ENCODE measurements around the gene DDX51.

Gene DDX51

GRCh38 chr12:132179431-132180362 lies 35.6 kb upstream of the DDX51 start:
- no peak for DNase-seq (ENCODE audit: low read depth)

GRCh38 chr12:132178801-132179401 lies 34.8 kb upstream of the DDX51 start:
- DNase-seq (ENCODE audit: low read depth) = no peak

DNA sequence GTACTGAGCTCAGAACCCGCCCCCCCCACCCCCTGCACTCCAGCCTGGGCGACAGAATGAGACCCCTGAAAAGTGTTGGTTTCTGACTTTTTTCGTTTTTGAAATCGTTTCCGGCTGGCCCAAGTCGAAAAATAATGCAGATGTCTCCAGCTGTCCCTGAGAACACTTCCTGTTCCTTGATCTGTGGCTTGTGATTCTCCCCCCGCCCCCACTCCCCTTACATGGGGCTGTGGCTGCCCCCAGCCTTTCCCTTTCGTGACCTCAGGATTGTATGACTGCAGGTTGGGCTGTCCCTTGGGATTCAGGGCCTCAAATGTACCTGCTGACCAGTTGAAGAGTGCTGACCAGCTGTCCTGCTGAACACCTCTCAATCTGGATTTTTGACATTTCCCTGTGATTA lies 34.2 kb upstream of the DDX51 start:
- no peak for DNase-seq (ENCODE audit: low read depth)

DNA sequence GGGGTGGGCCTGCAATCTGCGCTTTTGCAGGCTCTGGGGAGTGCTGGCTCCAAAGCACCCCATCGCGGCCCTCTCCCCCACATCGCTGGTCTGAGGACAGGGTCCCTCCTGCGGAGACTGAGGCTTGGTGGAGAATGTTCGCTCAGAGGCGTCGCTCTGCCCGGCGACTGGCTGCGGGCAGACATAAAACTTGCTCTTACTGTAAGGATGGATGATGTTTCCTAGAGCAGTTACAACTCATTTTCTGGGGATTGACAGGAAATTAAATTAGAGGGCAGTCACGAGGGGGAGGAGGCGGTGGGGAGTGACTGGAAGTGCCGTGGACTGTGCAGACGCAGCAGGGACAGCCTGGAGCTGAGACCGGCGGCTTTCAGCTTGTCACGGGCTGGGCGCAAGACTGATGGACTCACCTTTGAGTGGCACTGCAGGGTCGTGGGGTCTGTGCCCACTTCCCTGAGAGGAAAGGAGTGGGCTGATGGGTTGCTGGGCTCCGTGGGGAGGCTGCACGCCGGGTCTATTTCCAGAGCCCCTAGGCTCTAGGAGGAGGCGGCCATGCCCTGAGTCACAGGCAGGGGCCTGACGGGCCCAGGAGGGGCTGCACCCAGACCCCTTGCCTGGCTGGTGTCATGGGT lies 32.9 kb upstream of the DDX51 start:
- no peak for DNase-seq (ENCODE audit: low read depth)

DNA sequence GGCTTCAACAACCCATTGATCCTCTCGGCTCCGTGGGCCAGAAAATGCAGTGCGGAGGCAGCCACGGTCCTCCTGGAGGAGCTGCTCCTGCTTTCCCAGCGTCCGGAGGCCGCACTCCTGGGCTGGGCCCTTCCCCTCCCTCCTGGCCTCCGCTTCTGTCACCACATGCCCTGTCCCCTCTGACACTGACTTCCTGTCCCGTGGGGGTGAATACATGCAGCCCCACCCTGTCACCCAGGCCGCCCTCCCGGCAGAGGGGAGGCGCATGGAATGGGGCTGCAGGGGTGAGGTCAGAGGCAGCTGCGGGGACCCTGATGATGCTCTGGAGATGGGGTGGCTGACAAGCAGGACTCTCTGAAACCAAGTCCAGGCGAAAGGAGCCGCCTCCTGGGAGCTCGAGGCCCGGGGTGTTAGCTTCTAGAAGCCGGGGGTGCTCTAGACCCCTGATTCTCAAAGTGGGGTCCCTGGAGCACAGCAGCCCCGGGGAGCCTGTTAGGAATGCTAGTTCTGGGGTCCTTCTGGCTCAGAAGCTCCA lies 32.3 kb upstream of the DDX51 start:
- DNase-seq (ENCODE audit: low read depth) = no peak

DNA sequence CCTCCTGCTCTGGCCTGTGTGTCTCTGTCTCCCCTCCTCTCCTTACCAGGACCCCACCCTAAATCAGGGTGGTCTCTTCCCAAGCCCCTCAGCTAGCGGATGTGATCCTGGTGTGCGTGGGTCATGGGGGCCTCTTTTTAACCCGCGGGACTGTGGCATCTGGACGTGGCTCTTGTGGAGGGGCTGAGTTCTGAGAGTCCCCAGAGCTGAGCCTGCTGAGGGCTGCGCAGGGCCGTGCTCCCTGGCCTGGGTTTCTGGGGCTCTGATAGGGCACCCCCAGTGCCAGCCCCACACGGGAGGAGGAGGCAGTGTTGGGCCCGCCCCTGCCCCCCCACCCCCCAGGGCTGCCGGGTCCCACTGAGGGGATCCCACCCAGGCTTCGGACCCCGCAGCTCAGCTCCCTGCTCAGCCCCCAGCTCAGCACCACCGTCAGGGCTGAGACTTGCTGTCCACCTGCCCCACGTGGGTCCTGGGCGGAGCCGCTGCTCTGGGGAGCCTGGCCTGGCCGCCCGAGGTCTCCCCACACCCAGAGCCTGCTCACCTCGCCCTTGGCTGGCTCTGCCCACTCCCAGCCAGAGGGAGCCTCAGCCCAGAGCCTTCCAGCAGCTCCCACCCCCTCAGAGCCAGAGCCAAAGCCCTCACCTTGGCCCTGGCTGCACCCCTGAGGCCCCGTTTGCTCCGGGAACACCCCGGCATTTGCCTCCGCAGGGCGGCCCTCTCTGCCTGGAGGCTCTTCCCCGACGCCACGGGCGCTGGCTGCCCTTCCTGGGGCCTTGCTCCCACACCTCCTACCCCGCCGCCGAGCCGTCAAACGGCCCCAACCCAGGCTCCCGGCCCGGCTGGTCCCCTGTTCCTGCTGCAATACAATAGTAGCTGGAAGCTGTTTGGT lies 31.6 kb upstream of the DDX51 start:
- DNase-seq (ENCODE audit: low read depth) = no peak

DNA sequence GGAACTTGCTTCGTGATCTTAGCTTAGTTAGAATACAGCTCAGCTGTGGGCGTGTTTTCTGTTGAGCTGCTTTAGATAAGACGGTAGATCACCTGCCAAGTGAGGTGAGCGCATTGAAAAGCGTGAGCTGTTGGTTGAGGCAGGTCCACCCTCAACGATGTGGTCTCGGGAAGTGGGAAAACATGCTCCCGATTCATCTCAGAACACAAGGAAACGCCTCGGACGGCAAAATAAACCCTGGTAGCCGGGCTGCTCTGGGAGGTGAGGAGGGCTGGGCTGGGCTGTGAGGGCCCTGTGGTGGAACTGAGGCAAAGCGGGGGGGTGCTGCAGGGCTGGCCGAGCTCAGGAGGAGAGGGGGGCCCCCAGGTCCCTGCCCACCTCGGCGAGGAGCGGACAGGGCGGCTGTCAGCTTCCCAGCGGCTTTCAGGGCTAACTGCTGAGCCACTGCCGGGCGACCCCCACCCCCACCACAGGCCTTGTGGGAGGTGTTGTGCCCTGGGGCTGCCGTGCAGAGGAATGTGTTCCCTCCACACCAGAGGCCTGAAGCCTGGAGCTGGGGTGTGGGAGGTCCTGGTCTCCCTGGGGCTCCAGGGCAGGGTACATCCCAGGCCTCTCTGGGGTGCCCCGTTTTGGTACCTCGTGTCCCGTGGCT lies 30.8 kb upstream of the DDX51 start:
- no peak for DNase-seq (ENCODE audit: low read depth)

DNA sequence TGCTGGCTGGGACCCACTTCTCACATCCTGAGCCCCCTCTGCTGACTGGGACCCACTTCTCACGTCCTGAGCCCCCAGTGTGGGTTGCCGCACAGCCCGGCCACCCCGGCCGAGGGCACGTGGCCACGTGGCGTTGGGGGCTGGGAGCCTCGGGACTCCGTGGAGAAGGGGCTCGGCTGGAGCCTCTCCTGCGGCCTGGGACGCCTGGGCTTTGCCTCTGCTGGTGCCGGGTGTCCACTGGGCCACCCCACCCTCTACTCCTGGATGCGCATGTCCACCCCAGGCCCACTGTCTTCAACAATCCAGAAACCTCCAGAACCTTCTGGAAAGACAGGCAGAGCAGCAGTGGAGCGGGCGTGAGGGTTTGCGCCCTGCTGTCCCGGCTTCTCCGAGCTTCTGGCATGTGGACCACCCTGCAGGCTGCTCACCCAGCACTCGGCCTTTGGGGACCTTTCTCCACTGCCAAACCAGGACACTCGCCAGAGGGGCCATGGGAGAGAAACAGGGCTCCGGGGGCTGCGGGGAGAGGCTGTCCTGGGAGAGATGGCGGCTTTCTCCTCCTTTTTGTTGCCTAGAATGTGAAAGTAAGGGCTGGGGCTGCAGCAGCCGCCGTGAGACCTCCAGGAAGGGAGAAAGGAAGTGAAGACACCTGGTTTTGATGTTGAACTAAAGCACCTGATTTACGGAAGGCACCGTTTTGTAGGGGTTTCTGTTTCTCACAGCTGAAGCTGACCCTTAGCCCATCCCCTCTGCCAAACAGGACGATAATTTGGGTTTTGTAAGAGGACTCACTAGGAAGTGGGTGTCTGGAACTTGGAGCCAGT lies 30.1 kb upstream of the DDX51 start:
- DNase-seq (ENCODE audit: low read depth) = no peak

GRCh38 chr12:132173135-132174014 lies 29.3 kb upstream of the DDX51 start:
- no peak for DNase-seq (ENCODE audit: low read depth)

- no peak for DNase-seq (ENCODE audit: low read depth)
These were observed 28.5 kb upstream of the DDX51 start for GRCh38 chr12:132172619-132173018.

DNA sequence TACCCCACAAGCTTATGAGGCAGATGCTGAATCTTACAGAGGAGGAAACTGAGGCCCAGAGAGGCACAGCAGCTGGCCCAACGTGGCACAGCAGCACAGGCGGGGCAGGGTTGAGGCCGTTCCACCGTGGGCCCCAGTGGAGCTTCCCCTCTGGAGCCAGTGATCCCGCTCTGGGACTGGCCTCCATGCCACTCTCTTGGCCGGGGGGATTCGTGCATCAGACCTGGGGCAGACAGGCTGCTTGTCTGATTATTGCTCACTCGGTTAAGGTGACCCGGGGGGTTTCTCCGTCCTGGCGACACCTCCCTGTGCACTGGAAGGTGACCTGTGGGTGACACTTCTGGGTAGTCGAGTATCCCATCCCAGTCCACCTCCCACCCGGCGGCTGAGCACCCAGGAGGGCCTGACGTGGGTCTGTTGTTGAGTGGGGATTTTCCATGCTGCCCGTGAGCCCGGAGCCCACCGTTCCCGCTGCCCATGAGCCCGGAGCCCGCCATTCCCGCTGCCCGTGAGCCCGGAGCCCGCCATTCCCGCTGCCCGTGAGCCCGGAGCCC lies 27.9 kb upstream of the DDX51 start:
- no peak for DNase-seq (ENCODE audit: low read depth)

- no peak for DNase-seq (ENCODE audit: low read depth)
These were observed 27.3 kb upstream of the DDX51 start for GRCh38 chr12:132171293-132171967.

GRCh38 chr12:132170637-132171292 lies 26.6 kb upstream of the DDX51 start:
- no peak for DNase-seq (ENCODE audit: low read depth)

DNA sequence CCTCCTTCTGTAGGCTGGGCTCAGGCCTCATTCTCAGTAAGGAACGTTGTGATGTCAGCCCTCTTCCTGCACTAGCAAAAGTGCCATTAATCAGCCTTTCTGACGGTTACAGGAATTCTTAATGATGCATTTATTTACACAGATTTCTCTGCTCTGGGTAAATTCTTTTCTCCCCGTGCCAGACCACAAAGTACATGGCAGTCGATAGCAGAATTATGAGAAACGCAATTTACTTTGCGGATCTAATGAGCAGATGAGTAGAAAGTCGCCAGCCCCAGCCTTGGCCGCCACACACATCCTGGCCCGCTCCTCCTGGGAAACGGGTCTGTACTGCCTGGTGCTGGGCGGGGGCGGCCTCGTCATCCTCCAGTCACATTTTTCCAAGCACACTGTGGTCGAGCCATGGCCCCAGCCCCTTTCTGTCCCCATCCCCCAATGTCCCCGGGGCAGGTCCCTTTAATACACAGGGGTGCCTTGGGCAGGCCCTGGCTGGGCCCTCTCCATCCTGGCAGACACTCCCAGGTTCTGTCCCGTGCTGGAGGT lies 26.0 kb upstream of the DDX51 start:
- DNase-seq (ENCODE audit: low read depth) = peak; percentile 82

DNA sequence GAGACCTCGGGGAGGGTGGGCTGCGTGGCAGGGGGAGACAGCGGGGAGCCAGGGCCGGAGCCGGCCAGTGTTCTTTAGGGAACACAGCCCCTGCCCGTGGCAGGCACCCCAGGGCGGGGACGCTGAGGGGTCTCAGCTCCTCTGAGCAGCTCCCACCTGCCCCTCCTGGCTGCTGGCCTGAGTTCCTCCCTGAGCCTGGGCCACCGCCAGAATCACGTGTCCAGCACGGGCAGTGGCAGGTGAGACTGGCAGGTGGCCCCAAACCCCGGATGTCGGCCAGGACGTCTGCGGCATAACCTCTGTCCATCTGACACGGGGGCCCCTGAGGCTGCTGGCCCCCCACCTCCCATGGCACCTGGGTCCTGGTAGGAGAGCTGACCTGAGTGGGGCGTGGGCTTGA lies 25.3 kb upstream of the DDX51 start:
- DNase-seq (ENCODE audit: low read depth) = no peak

DNA sequence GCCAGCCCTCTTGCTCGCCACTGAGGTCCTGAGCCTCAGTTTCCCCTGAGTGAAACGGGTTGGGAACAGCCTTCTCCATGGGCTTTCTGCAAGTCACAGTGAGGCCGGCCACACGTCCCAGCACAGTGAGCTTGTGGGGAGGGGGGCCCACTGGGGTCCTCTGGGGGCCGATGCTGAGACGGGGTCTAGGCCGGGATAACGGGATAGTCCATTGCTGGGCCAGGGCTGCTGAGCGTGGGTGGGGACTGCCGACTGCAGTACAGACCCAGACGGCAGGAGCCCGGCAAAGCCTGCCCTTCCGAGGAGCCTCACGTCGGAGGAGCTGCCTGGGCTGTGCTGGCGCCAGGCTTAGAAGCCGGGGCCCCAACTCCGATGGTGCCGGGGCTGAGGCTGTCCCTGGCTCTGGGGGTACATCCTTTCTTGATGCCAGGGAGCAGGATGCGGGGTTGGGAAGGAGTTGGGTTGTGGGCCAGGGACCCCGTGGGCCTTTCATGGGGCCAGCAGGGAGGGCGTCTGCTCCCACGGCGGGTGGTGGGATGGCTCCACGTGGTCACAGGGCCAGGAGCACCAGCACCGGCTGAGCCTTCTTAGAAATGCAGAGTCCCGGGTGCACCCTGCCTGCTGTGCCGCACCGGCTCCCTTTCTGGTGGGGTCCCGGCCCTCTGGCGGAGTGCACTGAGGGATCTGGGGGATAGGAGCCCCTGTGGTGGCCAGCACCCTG lies 24.4 kb upstream of the DDX51 start:
- no peak for DNase-seq (ENCODE audit: low read depth)
